ENCODE measurements around the gene LARGE1.

GRCh38 chr22:33771136-33771535, 149.1 kb downstream of the LARGE1 start:
- TF ChIP-seq POLR2AphosphoS5 (IDR thresholded peaks at IDR 0.05; ENCODE audit: low read depth, low read length) (no peak), SIN3A (IDR thresholded peaks at IDR 0.05; ENCODE audit: borderline replicate concordance, insufficient read depth, low read length) (no peak), TAF1 (IDR thresholded peaks at IDR 0.05; ENCODE audit: borderline replicate concordance, insufficient read depth, low read length) (no peak), FOXP2 (optimal IDR thresholded peaks at IDR 0.05; ENCODE audit: borderline replicate concordance, extremely low read depth, extremely low read length, insufficient read depth) (no peak)
